DMS153 (cell line): ENCODE measurements around the gene JAZF1.
A peak's percentile ranks its signal among the peaks of the same experiment; 100 is the strongest.

Source experiments
- DNase-seq: peaks from one replicate; lab custom pipeline; 2025; lab: John Stamatoyannopoulos, UW

The JAZF1 gene

DNA sequence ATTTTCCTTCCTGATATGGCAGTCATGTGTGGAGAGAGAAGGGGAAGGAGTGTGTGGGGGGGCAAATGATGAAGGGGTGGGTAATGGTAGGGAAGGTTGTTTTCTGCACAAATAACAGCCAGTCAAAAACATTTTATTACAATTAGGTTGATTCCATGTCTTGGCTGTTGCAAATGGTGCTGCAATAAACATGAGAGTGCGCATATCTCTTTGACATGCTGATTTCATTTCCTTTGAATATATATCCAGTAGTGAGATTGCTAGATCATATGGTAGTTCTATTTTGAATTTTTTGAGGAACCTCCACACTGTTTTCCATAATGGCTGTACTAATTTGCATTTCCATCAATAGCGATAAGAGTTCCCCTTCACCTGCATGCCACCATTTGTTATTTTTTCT lies 10.6 kb upstream of the JAZF1 start:
- DNase-seq, result no peak

GRCh38 chr7:28190077-28190710 lies 9.6 kb upstream of the JAZF1 start:
- no peak for DNase-seq

DNA sequence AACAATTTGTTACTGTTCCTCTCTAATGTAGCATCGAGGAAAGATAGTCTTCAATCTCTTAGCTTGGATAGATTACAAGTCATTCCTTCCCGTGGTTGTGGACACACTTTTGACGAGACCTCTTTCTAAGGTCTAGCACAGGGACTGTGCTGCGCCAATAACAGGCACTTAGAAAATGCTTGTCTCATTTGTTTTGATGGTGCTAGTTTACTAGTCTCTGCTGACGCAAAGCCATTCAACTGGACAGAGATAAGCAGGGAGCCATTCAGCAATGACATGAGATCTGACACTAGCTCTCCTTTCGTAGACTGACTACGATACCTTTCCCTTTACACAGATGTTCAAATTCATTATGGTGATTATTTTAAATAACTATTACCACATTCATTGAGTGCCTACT lies 6.4 kb upstream of the JAZF1 start:
- no peak for DNase-seq

DNA sequence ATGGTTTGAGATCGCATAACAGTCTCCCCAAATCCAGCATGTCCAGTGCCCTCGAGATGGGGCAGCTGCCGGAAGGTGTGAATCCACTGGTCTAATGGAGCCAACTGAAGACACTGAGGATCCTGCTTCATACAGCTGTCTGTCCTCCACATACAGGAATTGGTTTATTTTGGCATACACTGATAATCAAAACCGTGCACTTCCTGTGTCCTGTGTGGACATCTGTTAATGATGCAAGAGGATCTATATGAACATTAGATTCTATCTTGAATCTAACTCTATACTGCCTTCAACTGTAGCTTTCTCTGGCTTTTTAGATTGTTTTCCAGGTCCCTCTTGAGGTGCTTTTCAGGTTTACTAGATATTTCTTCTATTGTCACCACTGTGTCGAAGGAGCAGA lies 3.0 kb upstream of the JAZF1 start:
- DNase-seq, result no peak

DNA sequence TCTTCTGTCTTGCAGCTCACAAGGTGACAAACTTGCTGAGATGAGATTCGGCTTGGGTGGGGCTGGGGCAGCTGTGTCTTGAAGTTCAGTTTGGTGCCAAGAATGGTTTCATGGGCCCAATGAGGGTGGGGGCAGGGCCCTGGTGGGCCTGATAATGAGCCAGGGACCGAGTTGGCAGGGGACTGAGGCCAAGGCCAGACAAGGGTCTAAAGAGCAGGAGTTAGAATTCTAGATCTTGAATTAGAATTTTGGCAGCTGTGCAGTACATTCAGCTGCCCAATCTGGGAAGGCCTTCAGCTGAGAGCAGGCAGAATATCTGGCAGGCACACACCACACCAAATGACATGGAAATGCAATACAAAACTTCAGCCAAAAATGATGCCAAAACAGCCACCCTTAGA lies 1.5 kb upstream of the JAZF1 start:
- no peak for DNase-seq

GRCh38 chr7:28181416-28181815 lies 821 bp upstream of the JAZF1 start:
- no peak for DNase-seq

- no peak for DNase-seq
Measured at GRCh38 chr7:28180031-28180363, 598 bp downstream of the JAZF1 start.

GRCh38 chr7:28179120-28180030 lies 1.2 kb downstream of the JAZF1 start:
- DNase-seq, result peak; percentile 58

DNA sequence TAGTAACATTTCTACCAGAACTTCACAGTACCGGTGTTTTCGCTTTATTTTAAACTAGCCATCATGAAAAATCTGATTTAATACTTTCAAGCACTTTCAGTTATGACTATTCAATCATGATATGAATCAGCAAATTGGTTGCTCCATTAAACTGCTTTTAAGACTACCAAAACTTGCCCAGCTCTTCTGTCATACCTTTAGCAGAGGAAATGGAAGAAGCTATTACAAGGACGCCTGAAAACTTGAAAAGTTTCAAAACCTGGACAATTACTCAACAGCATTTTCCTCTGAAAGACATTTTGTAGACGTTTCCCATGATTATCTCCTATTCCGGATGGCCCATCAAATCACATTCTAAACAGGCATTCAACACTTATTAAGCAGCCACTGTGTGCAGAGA lies 2.0 kb downstream of the JAZF1 start:
- DNase-seq, result no peak

GRCh38 chr7:28177836-28178235 lies 2.8 kb downstream of the JAZF1 start:
- DNase-seq, result no peak

DNA sequence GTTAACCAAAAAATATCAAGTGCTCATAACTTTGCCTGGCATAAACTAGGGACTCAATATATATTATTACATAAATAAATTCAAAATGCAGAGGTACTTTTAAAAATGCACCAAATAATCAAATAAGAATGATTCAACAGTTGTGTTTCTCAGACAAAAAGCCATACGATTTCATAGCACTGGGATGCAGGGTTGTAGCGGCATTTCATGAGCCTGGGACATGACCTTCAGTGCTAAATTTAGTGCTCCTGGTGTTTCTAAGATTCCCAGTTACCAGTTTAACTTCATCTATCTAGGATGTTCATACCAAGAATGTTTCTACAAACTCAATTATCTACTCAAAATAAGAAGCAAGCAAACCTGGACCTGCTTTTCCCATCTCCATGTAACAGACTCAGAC lies 4.0 kb downstream of the JAZF1 start:
- DNase-seq, result no peak

DNA sequence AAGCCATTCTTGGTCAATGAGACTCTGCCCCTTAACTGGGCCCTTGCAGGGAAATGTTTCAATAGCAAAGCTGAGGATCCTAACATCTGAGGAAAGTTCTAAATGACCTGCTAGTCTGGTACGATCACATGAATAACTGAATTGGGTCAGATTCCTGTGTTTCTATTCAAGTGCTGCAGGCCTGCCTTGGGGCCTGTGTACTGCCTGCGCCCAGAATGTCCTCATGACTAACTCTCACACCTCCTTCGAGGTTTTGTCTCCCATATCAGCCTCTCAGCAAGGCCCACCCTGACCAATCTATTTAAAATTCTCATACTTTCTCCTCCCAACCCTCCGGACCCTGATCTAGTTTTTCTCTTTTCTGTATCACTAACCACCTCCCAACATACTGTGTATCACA lies 4.4 kb downstream of the JAZF1 start:
- no peak for DNase-seq

- DNase-seq, result no peak
Measured at GRCh38 chr7:28174901-28175661, 5.5 kb downstream of the JAZF1 start.

- DNase-seq, result no peak
Measured at GRCh38 chr7:28174442-28174841, 6.2 kb downstream of the JAZF1 start.

- no peak for DNase-seq
Measured at GRCh38 chr7:28173531-28173930, 7.1 kb downstream of the JAZF1 start.

GRCh38 chr7:28172958-28173357 lies 7.6 kb downstream of the JAZF1 start:
- no peak for DNase-seq

DNA sequence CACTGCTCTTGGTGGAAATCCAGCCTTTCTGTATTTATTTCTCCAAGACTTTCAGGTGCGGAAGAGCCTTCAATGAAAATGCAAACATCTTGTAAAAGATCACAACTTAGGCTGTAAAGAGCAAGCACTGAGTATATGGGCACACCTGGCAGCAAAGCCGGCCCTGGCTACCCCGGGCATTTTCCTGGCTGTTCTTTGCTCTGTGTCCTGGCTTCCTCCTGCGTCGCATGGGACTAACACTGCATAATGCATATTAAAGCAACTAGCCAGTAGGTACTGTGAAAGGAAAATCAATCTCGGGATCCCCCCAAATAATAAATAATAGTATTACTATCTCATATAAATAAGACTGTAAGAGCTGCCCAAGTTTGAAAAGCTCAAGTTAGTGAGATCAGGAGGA lies 9.9 kb downstream of the JAZF1 start:
- no peak for DNase-seq

DNA sequence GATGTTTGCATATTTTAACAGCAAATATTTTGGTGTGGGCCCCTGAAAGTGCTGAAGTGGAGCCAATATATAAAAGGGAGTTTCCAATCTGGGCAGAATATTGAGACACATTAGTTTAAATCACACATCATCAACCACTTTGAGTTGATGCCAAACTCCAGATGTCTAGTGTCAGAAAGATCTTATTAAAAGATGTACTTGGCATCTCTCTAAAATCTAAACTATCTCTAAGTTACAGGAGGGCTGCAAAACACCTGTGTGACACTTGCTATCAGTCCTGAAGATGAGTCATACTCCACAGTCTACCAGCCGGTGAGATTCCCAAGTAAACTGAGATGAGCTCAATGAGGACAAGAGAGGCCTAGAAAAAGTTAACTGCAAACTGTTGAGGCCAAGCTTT lies 11.4 kb downstream of the JAZF1 start:
- DNase-seq, result no peak

- DNase-seq, result no peak
Measured at GRCh38 chr7:28168393-28169158, 12.0 kb downstream of the JAZF1 start.

- no peak for DNase-seq
Measured at GRCh38 chr7:28166982-28167715, 13.4 kb downstream of the JAZF1 start.
